Gastrocnemius medialis (tissue), 4 donors: Measurements from ENCODE around the gene RTP5.

Experiments used
- POLR2A ChIP-seq, 2 donors: fragments of 450-650 bp; IDR thresholded peaks; one replicate each; pipeline ENCODE4 v1.6.1; 2017; ENCODE audit warnings: antibody characterized with exemption in 2 of 2, mild to moderate bottlenecking in 2 of 2, moderate library complexity in 2 of 2
- TF ChIP-seq, protein P1 (sequence below), 5 experiments: fragments of 450-650 bp in 3 of 5; fragments of 200-600 bp in 2 of 5; sonication (generic) in 2 of 5; IDR thresholded peaks in 4 of 5; conservative IDR thresholded peaks in 1 of 5; 1 replicate in 4 of 5; 2 replicates in 1 of 5; pipeline ENCODE4 v1.5.1; 2016 to 2019; ENCODE audit warnings: antibody characterized with exemption in 5 of 5, mild to moderate bottlenecking in 3 of 5, moderate library complexity in 3 of 5

GRCh38 chr2:241891315-241891987 lies 21.9 kb downstream of the RTP5 start:
- TF ChIP-seq, protein P1, sequence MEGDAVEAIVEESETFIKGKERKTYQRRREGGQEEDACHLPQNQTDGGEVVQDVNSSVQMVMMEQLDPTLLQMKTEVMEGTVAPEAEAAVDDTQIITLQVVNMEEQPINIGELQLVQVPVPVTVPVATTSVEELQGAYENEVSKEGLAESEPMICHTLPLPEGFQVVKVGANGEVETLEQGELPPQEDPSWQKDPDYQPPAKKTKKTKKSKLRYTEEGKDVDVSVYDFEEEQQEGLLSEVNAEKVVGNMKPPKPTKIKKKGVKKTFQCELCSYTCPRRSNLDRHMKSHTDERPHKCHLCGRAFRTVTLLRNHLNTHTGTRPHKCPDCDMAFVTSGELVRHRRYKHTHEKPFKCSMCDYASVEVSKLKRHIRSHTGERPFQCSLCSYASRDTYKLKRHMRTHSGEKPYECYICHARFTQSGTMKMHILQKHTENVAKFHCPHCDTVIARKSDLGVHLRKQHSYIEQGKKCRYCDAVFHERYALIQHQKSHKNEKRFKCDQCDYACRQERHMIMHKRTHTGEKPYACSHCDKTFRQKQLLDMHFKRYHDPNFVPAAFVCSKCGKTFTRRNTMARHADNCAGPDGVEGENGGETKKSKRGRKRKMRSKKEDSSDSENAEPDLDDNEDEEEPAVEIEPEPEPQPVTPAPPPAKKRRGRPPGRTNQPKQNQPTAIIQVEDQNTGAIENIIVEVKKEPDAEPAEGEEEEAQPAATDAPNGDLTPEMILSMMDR (IDR thresholded peaks at IDR 0.05 in 4 of 5, conservative IDR thresholded peaks at IDR 0.05 in 1 of 5), result no peak
- TF ChIP-seq POLR2A (IDR thresholded peaks at IDR 0.05), result peak in 1 of 2 donors; percentile 41
